CD4-positive, alpha-beta T cell treated with Interleukin-6 for 4 hours (primary cell): ENCODE data around the gene CLCN3.
"Not testable (repeated sequence)": the region's sequence is repeated elsewhere in the genome, so short reads cannot be mapped to it uniquely, and the experiment has no call there.

Experiments
- DNase-seq: peaks from one replicate; pipeline ENCODE4 v3.0.0-alpha.2; 2020; ENCODE audit warnings: mixed read lengths

Gene CLCN3

GRCh38 chr4:169658196-169658595, 37.8 kb downstream of the CLCN3 start:
- DNase-seq = no peak

- no peak for DNase-seq
Measured at GRCh38 chr4:169658975-169659715, 38.8 kb downstream of the CLCN3 start.

- DNase-seq = peak; percentile 67
Measured at GRCh38 chr4:169659716-169660670, 39.6 kb downstream of the CLCN3 start.

GRCh38 chr4:169660929-169661328, 40.6 kb downstream of the CLCN3 start:
- DNase-seq = no peak

DNA sequence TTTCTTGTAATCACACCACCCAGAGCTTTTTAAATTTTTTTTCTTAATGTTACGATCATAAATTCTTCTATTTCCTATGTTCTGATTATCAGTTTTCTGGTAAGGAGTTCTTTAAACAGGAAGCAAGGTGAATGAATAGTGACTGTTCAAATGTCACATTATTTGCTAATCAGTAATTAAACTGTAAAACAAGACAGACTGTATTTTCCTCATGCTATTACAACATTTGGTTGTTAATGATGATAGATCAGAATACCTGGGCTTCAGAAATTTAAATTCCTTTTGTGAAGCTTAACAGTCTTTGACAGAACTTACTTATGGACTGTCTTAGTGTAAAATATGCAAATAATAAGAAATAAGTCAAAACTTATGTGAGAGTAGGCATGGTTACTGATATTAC, 41.4 kb downstream of the CLCN3 start:
- DNase-seq = no peak

DNA sequence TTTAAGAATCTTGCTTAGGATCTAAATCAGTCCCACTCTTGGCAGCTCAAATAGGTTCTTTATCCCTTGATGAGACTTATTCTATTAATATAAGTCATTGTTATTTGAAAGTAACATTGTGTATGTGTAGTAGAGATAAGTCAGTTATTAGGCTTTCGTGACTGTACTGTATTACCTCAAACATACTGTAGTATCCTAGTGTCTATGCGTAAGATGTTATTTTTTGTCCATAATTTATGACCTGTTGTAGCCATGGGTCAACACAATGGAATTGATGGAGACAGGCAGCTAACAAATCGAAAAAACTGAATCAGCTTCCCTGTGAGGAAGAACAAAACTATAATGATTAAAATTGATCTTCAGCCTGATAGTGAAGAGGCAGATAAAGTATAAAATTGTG, 41.8 kb downstream of the CLCN3 start:
- DNase-seq = no peak

GRCh38 chr4:169663402-169663801, 43.0 kb downstream of the CLCN3 start:
- no peak for DNase-seq

- DNase-seq = no peak
Measured at GRCh38 chr4:169663831-169664230, 43.5 kb downstream of the CLCN3 start.

DNA sequence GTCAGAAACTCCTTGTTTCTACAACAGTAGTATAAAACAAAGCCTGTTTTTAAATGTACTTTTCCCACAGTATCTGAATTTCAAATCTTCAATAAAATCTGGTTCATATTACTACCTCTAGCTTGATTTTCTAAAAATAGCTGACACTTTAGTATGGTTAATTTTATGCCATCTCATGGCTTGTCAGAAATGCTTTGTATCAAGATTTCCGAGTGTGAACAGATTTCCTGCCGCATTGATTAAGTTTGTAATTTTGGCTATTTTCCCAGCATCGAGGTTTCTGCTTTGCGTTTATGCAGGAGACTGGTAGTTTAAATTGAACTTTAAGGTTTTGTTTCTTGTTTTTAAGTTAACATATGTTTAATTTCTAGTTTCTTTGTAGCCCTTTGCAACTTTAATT, 44.2 kb downstream of the CLCN3 start:
- DNase-seq = no peak

- no peak for DNase-seq
Measured at GRCh38 chr4:169665046-169665737, 44.8 kb downstream of the CLCN3 start.

GRCh38 chr4:169668069-169668721, 47.8 kb downstream of the CLCN3 start:
- DNase-seq = no peak

DNA sequence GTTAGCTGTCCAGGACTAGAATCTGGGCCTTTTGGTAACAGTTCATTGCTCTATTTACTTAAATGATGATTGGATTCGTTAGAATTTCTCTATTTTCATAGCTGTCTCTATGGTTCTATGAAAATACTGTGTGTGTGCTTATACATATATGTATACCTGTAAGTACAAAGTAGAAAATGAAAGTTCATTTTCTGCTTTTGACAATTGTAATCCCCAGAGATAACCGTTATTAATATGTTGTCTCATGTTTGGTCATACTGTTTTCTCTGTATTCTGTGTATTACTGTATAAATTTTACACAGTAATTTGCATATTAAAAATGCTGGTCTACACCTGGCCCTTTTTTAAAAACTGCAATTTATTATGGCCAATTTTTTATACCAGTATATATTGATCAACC, 55.4 kb downstream of the CLCN3 start:
- DNase-seq = no peak

GRCh38 chr4:169677150-169677748, 56.9 kb downstream of the CLCN3 start:
- DNase-seq = no peak

- not testable (repeated sequence) for DNase-seq
Measured at GRCh38 chr4:169678486-169678885, 58.1 kb downstream of the CLCN3 start.

DNA sequence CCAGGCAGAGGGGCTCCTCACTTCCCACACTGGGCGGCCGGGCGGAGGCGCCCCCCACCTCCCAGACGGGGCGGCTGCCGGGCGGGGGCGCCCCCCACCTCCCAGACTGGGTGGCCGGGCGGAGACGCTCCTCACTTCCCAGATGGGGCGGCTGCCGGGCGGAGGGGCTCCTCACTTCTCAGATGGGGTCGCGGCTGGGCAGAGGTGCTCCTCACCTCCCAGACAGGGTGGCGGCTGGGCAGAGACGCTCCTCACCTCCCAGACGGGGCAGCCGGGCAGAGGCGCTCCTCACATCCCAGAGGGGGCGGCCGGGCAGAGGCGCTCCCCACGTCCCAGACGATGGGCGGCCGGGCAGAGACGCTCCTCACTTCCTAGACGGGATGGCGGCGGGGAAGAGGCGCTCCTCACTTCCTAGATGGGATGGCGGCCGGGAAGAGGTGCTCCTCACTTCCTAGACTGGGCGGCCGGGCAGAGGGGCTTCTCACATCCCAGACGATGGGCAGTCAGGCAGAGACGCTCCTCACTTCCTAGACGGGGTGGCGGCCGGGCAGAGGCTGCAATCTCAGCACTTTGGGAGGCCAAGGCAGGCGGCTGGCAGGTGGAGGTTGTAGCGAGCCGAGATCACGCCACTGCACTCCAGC, 58.7 kb downstream of the CLCN3 start:
- DNase-seq = not testable (repeated sequence)

DNA sequence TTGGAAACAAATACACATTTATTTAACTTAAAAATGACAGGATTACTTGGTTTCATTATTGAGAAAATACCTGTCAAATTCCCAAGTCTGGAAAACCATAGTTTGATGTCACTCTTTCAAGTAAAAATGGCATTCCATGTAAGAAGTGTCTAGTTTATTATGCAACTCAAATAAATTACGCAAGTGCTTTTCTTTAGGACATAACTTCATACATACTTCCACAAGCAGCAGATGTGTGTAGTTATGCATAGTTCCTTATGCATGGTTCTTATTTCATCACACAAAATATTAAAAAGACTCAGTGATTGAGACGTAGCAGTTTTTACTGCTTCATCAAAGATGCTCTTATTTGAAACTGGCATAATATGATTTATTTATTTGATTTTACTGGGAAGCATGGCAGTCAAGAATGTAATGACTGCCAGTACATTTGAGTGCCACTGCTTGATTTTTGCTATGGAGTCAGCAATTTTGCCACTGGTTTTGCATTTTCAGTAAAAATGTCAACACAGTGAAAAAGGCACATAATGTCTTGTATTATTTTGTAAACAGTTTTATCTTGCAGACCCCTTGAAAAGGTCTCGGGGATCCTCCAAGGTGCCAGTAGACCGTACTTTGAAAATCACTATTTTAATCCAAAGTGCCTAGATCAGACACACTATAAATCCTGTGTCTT, 62.1 kb downstream of the CLCN3 start:
- DNase-seq = no peak

DNA sequence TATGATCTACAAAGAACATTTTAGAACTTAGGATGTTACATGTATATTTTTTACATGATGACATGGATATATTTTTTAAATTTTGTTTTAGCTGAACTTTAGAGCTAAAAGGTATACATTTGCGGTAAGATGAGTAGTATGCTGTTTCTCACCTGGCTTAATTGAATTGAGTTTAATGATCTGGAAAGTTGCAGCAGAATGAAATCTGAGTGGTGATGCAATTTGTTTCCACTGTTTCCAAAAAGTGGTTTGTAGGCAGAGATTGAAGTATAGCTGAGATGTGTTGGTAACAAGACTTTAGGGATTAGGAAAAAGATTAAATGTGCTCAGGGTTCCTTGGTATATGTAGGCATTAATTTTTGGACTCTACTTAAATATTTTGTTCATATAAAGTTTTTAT, 69.3 kb downstream of the CLCN3 start:
- no peak for DNase-seq

GRCh38 chr4:169690787-169691186, 70.4 kb downstream of the CLCN3 start:
- no peak for DNase-seq

DNA sequence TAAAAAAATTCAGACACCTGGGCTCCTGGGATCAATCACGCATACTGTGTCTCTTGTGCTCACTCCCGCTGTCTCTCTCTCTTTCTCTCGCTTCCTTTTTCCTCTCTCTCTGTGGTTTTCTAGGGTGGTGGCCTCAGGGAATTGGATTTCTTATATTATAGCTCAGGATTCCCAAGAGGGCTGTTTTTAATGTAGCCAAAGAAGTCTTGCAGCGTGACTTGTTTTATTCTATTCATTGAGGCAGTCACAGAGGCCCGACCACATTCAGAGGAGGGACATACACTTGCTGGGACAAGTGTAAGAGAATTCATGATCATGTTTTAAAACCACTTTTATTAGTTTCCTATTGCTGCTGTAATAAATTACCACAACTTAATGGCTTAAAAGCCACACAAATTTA, 78.0 kb downstream of the CLCN3 start:
- no peak for DNase-seq

DNA sequence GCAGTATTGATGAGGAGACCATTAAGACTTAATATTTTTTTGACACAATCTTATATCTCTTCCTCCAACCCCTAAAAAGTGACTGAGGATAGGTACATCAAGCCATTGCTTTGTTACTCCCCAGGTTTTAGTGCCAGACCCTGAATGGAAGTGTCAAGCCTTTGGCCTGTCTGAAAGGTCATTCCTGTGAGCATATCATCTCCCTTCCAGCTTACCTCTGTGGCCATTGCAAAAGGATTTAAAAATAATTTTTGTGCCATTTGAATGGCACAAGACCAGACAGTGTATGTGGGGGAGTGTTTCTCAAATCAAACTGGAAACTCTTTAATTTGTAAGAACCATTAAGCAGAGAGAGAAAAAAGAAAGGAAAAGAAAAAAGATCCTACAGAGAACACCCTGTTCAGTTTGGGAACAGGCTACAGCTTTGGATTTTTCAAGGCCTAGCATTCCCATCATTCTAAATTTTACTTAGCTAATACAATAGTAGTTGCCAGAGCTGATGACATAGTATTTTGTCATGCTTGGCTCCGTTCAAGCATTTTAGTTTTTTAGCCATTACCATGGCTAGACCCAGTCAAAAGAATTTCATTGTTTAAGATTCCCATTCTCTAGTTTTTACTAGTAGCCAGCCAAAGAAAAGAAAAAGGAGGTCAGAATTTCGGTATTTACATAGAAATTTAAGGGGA, 87.7 kb downstream of the CLCN3 start:
- DNase-seq = no peak

- no peak for DNase-seq
Measured at GRCh38 chr4:169715826-169716225, 95.4 kb downstream of the CLCN3 start.
